Activated naive CD4-positive, alpha-beta T cell treated with anti-CD3 and anti-CD28 coated beads, Interleukin-2, amount 50 U/mL, for 72 hours (primary cell): ENCODE results near the gene SSBP3. TPM values are rescaled to one million over a fixed set of nuclear protein-coding genes. Genes with fewer than 3 reads are reported as not detected.

ENCODE experiments used
- ATAC-seq, 2 donors: fragments of 150-1000 bp; cut with Tn5 transposase; 2 replicates each; pipeline ENCODE4 v1.10.0; 2021; ENCODE audit warnings: mild to moderate bottlenecking in 2 of 2, moderate library complexity in 2 of 2
- DNase-seq, 2 donors: peaks; one replicate each; pipeline ENCODE4 v3.0.0; 2021 to 2022; ENCODE audit warnings: low spot score in 2 of 2
- H3K27ac Mint-ChIP-seq, 2 donors: one replicate each; pipeline ENCODE4 v1.8.0; 2022; ENCODE audit warnings: mild to moderate bottlenecking in 2 of 2, mixed read lengths in 2 of 2
- H3K36me3 Mint-ChIP-seq, 2 donors: one replicate each; pipeline ENCODE4 v1.8.0; 2022; ENCODE audit warnings: mixed read lengths in 2 of 2
- H3K9me3 Mint-ChIP-seq, 2 donors: one replicate each; pipeline ENCODE4 v1.8.0; 2022; ENCODE audit warnings: mixed read lengths in 2 of 2
- total RNA-seq, 2 donors: library from RNA; stranded (reverse); gene quantifications; one replicate each; pipeline ENCODE4 v1.2.3, GENCODE V29; 2022

SSBP3 gene
- total RNA-seq, 2 donors from 2014 or later, result 66.1 to 80.4 TPM

DNA sequence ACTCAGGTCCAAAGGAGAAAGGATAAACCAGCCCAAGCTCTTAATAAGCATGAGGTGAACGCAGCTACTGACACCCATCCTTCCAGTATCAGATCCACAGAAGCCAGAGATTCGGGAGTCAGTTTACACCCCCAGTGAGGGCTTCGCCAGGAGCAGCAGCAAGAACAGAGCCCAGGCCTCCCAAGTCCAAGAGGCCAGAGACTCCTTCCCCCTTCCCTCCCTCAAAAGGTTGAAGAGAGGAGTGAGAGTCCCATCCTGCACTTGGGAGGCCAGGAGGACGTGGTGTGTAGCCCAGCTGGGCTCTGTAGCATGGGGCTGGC is 133.5 kb downstream of the SSBP3 start:
- Mint-ChIP-seq H3K9me3 (no peaks in the 10 kb centered on the region), H3K27ac (peak overlapping the region in 1 of 2 donors; percentile 87), H3K36me3 (peaks cover 0 to 11% of the 10 kb centered on the region in 2 donors)
- DNase-seq (no peak), ATAC-seq (no peak)

DNA sequence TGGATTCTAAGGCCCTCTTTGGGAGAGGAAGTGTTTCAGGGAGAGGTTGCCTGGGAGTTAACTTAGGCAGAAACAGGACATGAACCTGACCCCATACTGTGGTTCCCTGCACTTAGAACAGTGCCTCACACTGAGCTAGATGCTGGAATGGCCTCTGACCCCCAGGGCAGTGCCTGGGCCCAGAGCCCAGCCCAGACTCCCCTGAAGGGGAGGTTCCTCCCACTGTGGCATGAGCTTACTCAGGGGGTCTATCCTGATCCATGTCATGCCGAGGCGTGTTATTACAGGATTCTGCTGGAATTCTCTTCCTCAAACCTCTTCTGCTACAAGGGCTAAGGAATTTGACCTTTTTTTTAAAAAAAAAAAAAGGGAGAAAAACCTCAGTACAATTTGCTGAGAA is 134.1 kb downstream of the SSBP3 start:
- ATAC-seq, result no peak
- H3K36me3 Mint-ChIP-seq, result peaks cover 0 to 7% of the 10 kb centered on the region in 2 donors

DNA sequence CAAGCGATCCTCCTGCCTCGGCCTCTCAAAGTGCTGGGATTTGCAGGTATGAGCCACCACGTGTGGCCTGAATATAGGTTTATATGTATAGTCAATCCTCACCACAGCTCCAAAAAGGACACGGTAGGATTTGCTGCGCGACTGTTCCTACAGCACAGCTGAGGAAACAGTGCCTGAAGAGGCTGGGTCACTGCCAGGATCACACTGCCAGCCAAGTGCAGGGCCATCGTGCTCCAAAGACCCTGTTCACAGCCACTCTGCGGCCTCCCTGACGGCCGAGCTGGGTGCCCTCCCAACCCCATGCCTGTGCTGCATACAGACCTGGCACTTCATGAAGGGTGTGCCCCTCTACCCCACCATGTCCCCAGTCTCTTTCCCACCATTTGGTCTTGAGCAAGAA is 134.9 kb downstream of the SSBP3 start:
- no peak overlapping the region for H3K27ac Mint-ChIP-seq
- ATAC-seq (no peak), DNase-seq (no peak)
- no peaks in the 10 kb centered on the region for H3K36me3 Mint-ChIP-seq
- no peaks in the 10 kb centered on the region for H3K9me3 Mint-ChIP-seq

More for the DNA sequence above, 134.1 kb downstream of the SSBP3 start:
- DNase-seq, result no peak
- Mint-ChIP-seq H3K9me3 (no peaks in the 10 kb centered on the region), H3K27ac (peak overlapping the region in 1 of 2 donors; percentile 87)

DNA sequence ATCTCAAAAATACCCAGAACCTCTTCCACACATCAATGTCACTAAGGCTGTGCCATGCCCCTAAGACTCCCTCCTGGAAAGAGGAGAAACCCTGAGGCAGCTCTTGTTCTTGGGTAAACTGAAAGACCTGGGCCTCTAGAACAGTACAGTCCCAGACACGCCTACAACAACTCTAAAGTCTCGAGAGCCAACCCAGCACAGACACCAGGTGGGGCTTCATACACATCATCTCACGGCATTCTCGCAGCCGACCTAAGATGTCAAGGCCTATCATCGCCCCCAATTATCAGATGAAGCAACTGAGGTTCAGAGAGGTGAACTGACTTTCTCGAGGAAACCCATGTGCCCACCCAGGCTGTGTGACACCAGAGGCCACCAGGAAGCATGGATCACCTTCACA is 135.7 kb downstream of the SSBP3 start:
- Mint-ChIP-seq H3K27ac (peak overlapping the region in 1 of 2 donors; percentile 9), H3K36me3 (no peaks in the 10 kb centered on the region), H3K9me3 (no peaks in the 10 kb centered on the region)
- no peak for ATAC-seq
- DNase-seq, result no peak

DNA sequence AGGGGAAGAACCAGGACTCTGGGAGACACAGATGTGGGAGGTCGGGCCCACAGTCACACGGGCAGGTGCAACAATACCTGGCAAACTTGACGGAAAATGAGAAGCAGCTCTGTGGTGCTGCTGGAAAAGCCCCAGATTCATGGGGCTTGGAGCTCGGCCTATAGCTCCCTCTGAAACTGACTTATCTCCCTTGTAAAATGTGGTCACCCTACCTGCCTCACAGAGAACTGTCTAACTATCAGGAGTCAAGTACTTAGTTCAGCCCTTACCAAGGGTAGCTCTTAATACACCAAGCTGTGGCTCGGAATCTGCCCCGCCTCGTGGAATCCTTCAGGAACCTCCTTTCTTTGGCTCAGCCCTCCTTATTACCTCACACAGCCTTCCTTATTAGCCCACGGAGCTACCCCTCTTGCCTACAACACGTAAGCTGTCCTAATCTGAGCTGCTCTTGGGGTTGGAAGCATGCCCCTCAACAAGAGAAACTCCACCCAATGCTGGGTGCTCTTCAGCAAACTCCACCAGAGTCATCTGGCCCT is 137.4 kb downstream of the SSBP3 start:
- peak overlapping the region in 1 of 2 donors; percentile 25 for H3K27ac Mint-ChIP-seq
- H3K9me3 Mint-ChIP-seq, result no peaks in the 10 kb centered on the region
- no peaks in the 10 kb centered on the region for H3K36me3 Mint-ChIP-seq
- DNase-seq (no peak), ATAC-seq (no peak)

DNA sequence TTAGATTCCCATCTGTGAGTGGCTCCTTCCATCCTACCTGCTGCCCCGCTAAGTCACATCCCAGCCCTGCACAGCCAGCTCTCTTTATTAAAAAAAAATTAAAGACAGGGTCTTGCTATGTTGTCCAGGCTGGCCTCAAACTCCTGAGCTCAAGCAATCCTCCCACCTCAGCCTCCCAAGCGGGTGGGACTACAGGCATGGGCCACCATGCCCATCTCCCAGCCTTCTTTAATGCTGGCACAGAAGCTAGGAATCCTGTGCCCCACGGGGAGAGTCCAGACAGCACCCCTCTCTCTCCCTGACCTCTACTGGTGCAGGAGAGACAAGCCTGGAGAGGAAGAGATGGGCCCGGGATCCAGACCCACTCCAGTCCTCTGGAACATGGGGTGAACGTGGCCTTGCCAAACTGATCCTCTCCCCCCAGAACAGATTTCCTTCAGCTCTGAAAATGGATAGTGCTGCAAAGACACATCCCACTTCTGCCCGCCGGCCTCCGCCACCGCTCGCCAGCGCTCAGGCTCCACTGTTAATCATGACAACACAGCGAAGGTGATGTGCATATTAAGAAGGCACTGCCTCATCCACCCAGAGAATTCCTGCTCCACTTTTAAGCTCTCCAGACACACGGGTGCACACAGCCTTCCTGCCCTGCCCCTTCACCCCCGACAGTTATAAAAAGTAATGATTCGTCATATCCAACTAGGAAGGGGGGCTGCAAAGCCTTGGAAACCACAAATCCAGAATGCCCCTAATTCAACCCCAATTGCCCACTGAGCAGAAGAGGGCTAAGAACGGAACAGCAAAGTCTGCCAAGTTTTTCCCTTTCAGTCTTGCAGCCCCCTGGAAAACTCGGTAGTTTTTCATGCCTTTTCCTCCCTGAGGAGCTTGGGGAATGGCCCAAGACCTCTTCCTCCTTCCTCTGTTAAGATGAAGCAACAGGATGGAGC is 138.1 kb downstream of the SSBP3 start:
- H3K9me3 Mint-ChIP-seq, result no peaks in the 10 kb centered on the region

DNA sequence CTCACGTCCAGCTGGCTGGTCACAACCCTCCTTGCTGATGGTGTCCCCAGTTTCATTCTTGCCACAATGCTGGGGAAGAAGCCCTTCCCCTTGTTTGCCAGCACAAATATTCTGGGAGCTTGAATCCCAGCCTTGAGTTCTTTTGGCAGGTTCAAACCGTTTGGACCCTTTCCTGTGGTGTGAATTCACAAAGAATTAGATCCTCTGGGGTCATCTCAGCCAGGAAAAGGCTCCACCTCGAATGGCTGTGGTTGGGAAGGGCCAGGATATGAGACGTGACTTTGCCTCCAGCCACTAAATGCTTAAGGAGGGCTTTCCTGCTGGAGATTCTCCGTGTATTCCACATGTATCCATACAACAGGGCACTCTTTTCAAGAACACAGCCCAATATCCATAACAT is 139.3 kb downstream of the SSBP3 start:
- H3K36me3 Mint-ChIP-seq, result no peaks in the 10 kb centered on the region
- ATAC-seq, result no peak

More for the DNA sequence above, 138.1 kb downstream of the SSBP3 start:
- DNase-seq (no peak), ATAC-seq (no peak)
- Mint-ChIP-seq H3K36me3 (no peaks in the 10 kb centered on the region), H3K27ac (peak overlapping the region in 1 of 2 donors; percentile 60)

DNA sequence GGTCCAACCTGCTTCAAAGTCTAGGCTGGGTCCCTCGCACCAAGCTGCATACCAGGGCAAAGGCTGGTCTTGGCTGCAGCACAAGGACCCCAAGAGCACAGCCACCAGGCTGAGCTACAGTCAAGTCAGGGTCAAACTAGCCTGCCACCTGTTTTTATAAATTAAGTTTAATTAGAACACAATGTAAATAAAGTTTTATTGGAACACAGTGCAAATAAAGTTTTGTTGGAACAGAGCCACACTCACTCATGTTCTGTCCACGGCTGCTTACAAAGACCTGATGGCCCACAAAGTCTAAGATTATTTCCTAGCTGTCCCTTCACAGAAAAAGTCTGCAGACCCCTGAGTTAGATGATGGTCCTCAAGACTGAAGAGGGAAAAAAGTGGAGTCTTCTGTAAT is 140.0 kb downstream of the SSBP3 start:
- ATAC-seq (no peak), DNase-seq (no peak)
- Mint-ChIP-seq H3K27ac (no peak overlapping the region), H3K36me3 (no peaks in the 10 kb centered on the region), H3K9me3 (no peaks in the 10 kb centered on the region)

More for the DNA sequence above, 139.3 kb downstream of the SSBP3 start:
- H3K27ac Mint-ChIP-seq, result no peak overlapping the region
- H3K9me3 Mint-ChIP-seq, result no peaks in the 10 kb centered on the region
- DNase-seq, result no peak

DNA sequence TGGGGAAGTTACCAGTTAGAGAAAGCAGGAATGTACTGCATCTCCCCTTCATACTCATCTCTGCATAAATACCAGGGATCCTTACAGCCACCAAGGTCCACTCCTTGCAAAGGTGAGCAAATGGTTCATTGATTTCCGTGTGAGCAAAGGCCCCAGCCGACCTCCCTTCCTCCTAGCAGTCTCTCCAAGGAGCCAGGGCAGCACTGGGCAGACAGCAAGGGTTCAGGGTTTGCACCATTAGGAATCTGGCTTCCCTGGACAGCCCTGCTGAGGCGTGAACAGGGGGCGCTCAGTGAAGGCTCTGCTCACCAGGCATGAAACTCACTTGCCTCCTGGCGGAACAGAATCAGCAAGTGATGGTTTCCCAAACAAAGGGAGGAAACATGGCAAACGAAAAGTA is 140.5 kb downstream of the SSBP3 start:
- ATAC-seq (no peak), DNase-seq (no peak)
- Mint-ChIP-seq H3K36me3 (no peaks in the 10 kb centered on the region), H3K9me3 (no peaks in the 10 kb centered on the region), H3K27ac (no peak overlapping the region)

DNA sequence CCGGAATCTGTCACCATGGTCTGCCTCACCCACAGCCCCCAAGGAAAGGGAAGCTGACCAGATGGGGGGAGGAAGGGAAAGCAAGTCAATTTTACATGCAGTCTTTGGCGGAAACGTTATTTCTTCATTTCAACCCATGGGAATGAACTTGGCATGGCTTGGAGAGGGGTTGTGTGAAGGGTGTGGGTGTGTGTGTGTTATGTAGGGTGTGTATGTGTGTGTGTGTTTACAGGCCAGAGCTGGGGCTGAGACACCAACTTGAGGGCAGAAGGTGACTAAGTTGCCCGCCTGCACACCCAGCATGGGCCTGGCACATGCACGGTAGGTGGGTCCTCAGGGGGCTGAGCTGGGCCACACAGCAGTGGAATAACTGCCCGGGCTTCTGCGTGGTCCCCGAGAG is 141.1 kb downstream of the SSBP3 start:
- Mint-ChIP-seq H3K9me3 (no peaks in the 10 kb centered on the region), H3K36me3 (no peaks in the 10 kb centered on the region), H3K27ac (no peak overlapping the region)
- no peak for DNase-seq
- no peak for ATAC-seq

DNA sequence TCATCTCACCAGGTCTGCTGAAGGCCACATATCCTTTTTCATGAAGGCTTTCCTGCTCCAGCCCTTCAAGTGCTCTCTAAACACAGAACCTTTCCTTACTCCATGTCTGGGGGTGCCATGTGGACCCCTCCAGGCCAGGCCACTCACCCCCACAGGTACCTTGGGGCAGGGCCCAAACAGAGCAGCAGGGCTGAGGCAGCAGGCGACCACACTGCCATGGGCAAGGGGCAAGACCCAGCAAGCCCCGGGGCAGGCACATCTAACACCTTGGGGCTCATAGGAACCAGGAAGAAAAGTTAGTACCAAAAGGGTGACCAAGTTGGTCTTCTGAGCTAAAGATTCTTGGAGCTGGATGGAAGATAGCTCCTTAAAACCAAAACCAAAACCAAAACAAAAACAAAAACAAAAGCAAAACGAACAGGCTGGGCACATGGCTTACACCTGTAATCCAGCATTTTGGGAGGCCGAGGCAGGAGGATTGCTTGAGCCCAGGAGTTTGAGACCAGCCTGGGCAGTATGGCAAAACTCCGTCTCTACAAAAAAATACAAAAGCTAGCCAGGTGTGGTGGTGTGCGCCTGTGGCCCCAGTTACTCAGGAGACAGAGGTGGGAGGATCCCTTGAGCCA is 142.5 kb downstream of the SSBP3 start:
- no peak for DNase-seq
- no peak for ATAC-seq
- no peaks in the 10 kb centered on the region for H3K36me3 Mint-ChIP-seq
- H3K27ac Mint-ChIP-seq, result peak overlapping the region; percentile 76 to 85
- no peaks in the 10 kb centered on the region for H3K9me3 Mint-ChIP-seq

DNA sequence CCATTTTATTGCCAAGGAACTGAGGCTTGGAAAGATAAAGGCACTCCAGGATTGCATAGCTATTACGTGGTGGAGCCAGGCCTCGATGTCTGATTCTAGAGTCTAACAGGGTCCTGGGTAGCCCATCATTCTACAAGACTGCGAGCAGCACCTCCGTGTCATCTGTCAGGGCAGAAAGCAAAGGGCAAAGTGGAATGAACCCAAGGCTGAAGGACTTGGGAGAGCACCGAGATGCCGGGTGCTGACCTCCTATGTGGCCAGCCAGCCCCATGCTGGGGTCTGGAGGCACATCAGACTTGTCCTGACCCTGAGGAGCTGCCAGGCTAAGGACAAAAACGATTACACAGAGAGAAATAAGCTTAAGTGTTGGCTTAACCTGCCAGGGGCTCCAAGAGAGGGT is 143.9 kb downstream of the SSBP3 start:
- Mint-ChIP-seq H3K9me3 (no peaks in the 10 kb centered on the region), H3K36me3 (no peaks in the 10 kb centered on the region), H3K27ac (peak overlapping the region; percentile 68 to 85)
- ATAC-seq, result no peak
- DNase-seq, result no peak

DNA sequence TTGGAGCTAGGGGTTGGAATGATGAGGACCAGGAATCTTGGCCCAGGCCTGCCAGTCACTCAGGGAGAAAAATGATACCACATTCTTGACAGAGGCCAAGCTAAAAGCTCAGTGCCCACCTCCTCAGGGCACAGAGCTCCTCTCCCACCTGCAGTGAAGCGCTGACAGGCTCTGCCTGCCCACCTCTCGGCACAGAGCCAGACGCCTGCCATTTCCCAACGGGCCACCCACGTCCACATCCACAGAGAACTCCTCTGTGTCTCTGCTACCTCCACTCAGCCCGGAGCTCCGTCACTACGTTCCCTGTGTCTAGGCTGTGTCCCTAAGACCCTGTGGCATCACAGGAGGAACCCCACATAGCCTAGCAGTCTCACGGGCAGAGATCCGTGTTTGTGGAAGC is 145.4 kb downstream of the SSBP3 start:
- no peak for ATAC-seq
- H3K27ac Mint-ChIP-seq, result peak overlapping the region; percentile 16 to 84
- H3K36me3 Mint-ChIP-seq, result no peaks in the 10 kb centered on the region
- H3K9me3 Mint-ChIP-seq, result no peaks in the 10 kb centered on the region
- DNase-seq, result no peak

DNA sequence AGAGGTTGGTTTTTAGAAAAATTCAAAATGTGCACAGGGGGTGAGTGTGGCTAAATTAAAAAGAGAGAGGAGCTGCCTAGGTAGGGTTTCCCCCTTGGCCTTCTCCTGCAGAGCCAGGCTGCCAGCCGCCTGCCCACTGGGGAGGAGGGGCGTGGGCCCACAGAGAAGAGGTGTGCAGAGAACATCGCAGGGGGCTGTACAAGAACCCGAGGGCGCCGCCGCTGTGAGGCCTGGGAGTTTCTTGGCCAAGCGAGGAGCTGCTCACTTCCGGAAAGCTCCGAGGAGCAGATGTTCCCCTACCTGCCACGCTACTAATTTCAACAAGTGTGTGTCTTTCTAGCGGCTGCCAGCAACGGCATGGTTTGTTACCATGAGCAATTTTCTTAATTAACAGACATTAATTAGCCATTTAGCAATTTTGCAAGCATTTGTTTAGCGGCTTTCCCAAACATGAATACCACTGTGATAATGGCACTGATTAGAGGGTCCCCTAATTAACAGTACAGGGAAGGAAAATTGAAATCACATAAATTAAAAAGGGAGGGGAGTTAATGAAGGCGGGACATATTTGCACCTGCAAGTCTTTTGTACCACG is 146.6 kb downstream of the SSBP3 start:
- Mint-ChIP-seq H3K9me3 (no peaks in the 10 kb centered on the region), H3K27ac (peak overlapping the region in 1 of 2 donors; percentile 79), H3K36me3 (no peaks in the 10 kb centered on the region)
- no peak for DNase-seq
- no peak for ATAC-seq

DNA sequence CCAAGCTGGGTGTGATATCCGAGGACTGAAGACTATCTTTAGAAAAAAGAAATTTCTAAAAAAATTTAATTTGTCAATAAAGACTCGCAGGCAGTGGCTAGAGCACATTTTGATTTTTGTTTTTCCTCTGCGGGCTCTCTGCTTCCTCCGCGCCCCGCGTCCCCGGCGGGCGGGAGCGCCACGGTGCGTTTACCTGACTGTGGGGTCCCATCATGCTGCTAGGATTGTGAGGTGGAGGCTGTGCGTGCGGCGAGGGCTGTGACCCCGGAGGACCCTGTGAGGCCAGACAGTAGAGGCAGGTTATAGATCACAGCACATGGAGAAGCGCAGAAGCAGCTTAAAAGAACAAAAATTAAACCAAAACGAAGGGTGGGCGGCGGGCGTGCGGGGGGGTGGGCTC is 148.3 kb downstream of the SSBP3 start:
- H3K36me3 Mint-ChIP-seq, result no peaks in the 10 kb centered on the region
- DNase-seq (no peak), ATAC-seq (no peak)
- H3K27ac Mint-ChIP-seq, result peak overlapping the region; percentile 22 to 44
- H3K9me3 Mint-ChIP-seq, result no peaks in the 10 kb centered on the region

DNA sequence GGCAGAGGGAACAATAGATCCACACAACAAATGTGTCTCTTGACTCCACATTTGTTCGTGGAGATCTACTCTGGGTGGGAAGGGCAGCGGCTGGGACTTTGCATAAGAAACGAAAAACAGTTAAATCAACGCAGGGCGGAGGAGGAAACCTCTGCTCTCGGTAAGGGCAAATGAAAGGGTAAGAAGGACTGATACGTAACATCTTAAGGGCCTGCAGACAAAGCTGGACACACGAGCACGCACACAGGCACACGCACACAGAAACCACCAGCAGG is 148.9 kb downstream of the SSBP3 start:
- Mint-ChIP-seq H3K9me3 (no peaks in the 10 kb centered on the region), H3K36me3 (no peaks in the 10 kb centered on the region), H3K27ac (peak overlapping the region in 1 of 2 donors; percentile 66)
- ATAC-seq (no peak), DNase-seq (no peak)

DNA sequence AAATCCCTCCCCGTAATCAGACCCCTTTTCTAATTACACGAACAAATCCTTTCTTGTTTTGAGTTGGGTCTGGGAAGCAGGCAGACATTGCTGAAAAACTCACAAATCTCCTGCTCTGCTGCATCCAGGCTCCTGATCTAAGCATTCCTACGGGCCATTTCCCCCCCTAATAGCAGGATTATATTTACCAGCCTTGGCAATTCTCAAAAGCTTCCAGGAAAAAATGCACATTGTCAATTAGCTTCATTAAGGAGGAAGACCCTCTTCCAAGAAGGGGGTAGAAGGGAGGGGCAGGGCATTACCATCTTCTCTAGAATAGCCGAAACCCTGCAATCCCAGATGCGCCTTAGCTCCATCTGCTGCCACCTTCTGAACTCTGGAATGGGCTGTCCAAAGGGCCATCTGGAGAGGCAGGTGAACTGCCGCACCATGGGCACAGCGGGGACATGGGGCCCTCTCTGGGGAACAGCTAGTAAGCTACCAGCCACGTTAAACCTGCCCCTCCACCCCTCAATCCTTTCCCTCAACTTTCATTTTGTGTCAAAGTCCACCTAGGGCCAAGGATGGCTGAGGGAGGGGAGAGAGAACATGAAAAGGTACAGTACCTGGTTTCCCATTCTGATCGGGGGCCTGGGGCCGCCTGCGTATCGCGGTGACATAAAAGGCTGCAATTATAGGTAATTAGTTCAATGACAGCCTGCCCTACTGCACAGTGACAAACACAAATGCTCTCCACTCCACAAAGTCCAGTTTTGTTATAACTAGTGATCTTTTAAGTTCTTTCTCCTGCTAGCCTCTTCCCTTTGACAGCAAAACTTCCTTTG is 149.5 kb downstream of the SSBP3 start:
- Mint-ChIP-seq H3K9me3 (no peaks in the 10 kb centered on the region), H3K27ac (peak overlapping the region in 1 of 2 donors; percentile 66), H3K36me3 (no peaks in the 10 kb centered on the region)
- ATAC-seq (no peak), DNase-seq (no peak)
